Breast epithelium (tissue), 4 donors: ENCODE results near the gene SAMD11. TPM values are rescaled to one million over a fixed set of nuclear protein-coding genes. Genes with fewer than 3 reads are reported as not detected.

Experiments
- DNase-seq, 2 donors: peaks; one replicate each; pipeline ENCODE4 v3.0.0-alpha.2; 2019; ENCODE audit warnings: low spot score in 2 of 2
- H3K27ac ChIP-seq, 2 donors: fragments of 200-600 bp; sonication (generic) in 1 of 2; one replicate each; pipeline ENCODE4 v1.5.1; 2016 to 2019; ENCODE audit warnings: mild to moderate bottlenecking in 1 of 2
- H3K27me3 ChIP-seq, 2 donors: fragments of 200-600 bp; sonication (generic) in 1 of 2; one replicate each; pipeline versions ENCODE4 v1.5.1 to v1.6.0; 2017 to 2019; ENCODE audit warnings: control low read depth in 1 of 2, mild to moderate bottlenecking in 1 of 2
- H3K36me3 ChIP-seq: fragments of 200-600 bp; one replicate; pipeline ENCODE4 v1.5.1; 2019
- H3K4me1 ChIP-seq, 2 donors: fragments of 200-600 bp; sonication (generic); one replicate each; pipeline ENCODE4 v1.5.1; 2016 to 2019; ENCODE audit warnings: control low read depth in 1 of 2
- H3K4me3 ChIP-seq, 3 donors: fragments of 200-600 bp; sonication (generic); 1 replicate in 2 of 3; 2 replicates in 1 of 3; pipeline ENCODE4 v1.5.1; 2016 to 2019; ENCODE audit warnings: mild to moderate bottlenecking in 3 of 3, moderate library complexity in 2 of 3
- H3K9me3 ChIP-seq, 2 donors: fragments of 200-600 bp; sonication (generic) in 1 of 2; one replicate each; pipeline ENCODE4 v1.5.1; 2016 to 2019; ENCODE audit warnings: control low read depth in 1 of 2
- CTCF ChIP-seq, 3 donors: fragments of 450-650 bp; IDR thresholded peaks; one replicate each; pipeline ENCODE4 v1.5.1; 2016 to 2017; ENCODE audit warnings: antibody characterized with exemption in 3 of 3, mild to moderate bottlenecking in 3 of 3, moderate library complexity in 3 of 3
- POLR2A ChIP-seq: fragments of 450-650 bp; IDR thresholded peaks from one replicate; pipeline ENCODE4 v1.6.1; 2016; ENCODE audit warnings: antibody characterized with exemption, mild to moderate bottlenecking, moderate library complexity
- POLR2AphosphoS5 ChIP-seq, 3 donors: sonication (generic); formaldehyde crosslinking; IDR thresholded peaks; one replicate each; pipeline ENCODE4 v1.6.1; 2017; ENCODE audit warnings: antibody characterized with exemption in 3 of 3
- intact Hi-C: fragments of 100-400 bp; cut with DNase I; formaldehyde crosslinking; loops from one replicate; pipeline ENCODE4 v1.15.1; 2023; ENCODE audit warnings: low total_unique reads
- total RNA-seq, 3 donors: library from RNA; depleted of rRNA; stranded (reverse); fragments of >200 nt; gene quantifications; one replicate each; pipeline ENCODE4 v1.1.0, GENCODE V29; 2016

SAMD11 gene
- total RNA-seq, 3 donors from 2014 or later, result 0.16 to 23.0 (median 2.9) TPM

DNA sequence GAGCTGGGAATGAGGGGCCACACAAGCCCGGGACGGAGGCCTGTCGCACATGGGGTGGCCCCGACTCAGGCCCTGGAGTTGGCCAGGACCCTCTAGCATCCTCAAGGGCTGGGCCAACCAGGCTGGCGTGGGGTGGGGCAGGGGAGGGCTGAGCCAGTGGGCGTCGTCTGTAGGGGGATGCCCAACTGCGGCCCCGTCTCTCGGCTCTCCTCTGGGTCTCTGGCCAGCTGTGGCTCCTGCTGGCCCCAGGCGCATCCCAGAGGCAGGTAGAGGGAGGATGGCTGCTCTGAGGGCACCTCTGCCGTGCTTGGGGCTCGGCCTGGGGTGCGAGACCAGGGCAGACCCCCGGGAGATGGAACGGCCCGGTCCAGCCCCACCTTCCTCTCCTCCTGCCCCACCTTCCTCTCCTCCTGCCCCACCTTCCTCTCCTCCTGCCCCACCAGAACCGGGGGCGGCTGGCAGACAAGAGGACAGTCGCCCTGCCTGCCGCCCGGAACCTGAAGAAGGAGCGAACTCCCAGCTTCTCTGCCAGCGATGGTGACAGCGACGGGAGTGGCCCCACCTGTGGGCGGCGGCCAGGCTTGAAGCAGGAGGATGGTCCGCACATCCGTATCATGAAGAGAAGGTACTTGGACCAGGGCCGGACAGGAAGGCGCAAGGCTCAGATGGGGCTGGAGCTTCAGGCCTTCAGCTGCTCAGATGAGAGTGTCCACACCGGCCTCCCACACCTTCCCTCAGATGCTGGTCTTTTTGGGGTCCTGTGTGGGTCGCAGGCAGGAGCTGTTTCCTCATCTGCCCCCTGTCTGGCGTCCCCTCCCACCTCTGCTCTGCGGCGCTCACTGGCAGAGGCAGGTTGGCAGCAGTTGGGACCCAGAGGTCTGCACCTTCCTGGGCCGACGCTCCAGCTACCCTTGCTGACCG lies 6.2 kb downstream of the SAMD11 start:
- peaks cover 9 to 43% of the 10 kb centered on the region in 2 donors for H3K27me3 ChIP-seq
- TF ChIP-seq CTCF (IDR thresholded peaks at IDR 0.05) (no peak), POLR2A (no peak), POLR2AphosphoS5 (IDR thresholded peaks at IDR 0.05) (no peak)
- no peak for DNase-seq

DNA sequence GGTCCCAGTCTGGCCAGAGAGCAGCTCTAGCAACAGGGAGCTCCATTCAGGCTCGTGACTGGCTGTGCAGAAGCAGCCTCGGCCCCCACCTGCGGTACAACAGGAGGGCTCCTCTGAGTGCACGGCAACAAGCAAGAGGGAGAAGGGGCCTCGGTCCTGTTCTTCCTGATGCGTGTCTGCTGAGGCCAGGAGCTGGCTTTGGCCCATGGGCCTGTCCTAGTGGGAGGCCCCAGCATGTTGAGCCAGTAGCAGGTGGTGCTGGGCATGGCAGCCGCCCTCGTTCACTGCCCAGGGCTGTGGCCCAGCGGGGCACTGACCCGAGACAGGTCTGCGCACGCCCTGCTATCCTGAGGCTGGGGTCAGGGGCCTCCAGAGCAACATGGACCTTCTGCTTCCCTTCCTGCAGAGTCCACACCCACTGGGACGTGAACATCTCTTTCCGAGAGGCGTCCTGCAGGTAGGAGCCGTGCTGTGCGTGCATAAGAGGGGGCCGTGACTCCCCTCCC lies 7.0 kb downstream of the SAMD11 start:
- H3K27me3 ChIP-seq, result peaks cover 6 to 45% of the 10 kb centered on the region in 2 donors

More for the DNA sequence above, 6.2 kb downstream of the SAMD11 start:
- Histone ChIP-seq H3K4me1 (peaks cover 6 to 8% of the 10 kb centered on the region in 2 donors), H3K36me3 (no peaks in the 10 kb centered on the region), H3K9me3 (no peaks in the 10 kb centered on the region), H3K27ac (no peak overlapping the region), H3K4me3 (no peak overlapping the region)
- intact Hi-C loops, result no loop called here

GRCh38 chr1:931380-932172 lies 7.9 kb downstream of the SAMD11 start:
- Histone ChIP-seq H3K4me1 (peaks cover 5 to 8% of the 10 kb centered on the region in 2 donors), H3K27me3 (peaks cover 6 to 45% of the 10 kb centered on the region in 2 donors), H3K4me3 (no peak overlapping the region), H3K27ac (no peak overlapping the region), H3K36me3 (no peaks in the 10 kb centered on the region), H3K9me3 (no peaks in the 10 kb centered on the region)
- TF ChIP-seq POLR2A, result no peak
- TF ChIP-seq CTCF (IDR thresholded peaks at IDR 0.05), result no peak
- no peak for TF ChIP-seq POLR2AphosphoS5 (IDR thresholded peaks at IDR 0.05)
- no peak for DNase-seq
- intact Hi-C loops, result loop anchor here (1.0 kb wide), 1 partner anchor 11 kb away; no protein-coding TSS in a partner anchor

More for the DNA sequence above, 7.0 kb downstream of the SAMD11 start:
- intact Hi-C loops, result no loop called here
- Histone ChIP-seq H3K36me3 (no peaks in the 10 kb centered on the region), H3K4me3 (no peak overlapping the region), H3K9me3 (no peaks in the 10 kb centered on the region), H3K27ac (no peak overlapping the region), H3K4me1 (peaks cover 1 to 8% of the 10 kb centered on the region in 2 donors)
- DNase-seq, result no peak
- TF ChIP-seq CTCF (IDR thresholded peaks at IDR 0.05) (no peak), POLR2AphosphoS5 (IDR thresholded peaks at IDR 0.05) (no peak), POLR2A (no peak)

GRCh38 chr1:932173-932510 lies 8.4 kb downstream of the SAMD11 start:
- intact Hi-C loops, result loop anchor here (1.0 kb wide), 1 partner anchor 12 kb away; no protein-coding TSS in a partner anchor
- Histone ChIP-seq H3K36me3 (no peaks in the 10 kb centered on the region), H3K9me3 (no peaks in the 10 kb centered on the region), H3K27me3 (peaks cover 5 to 45% of the 10 kb centered on the region in 2 donors), H3K4me3 (no peak overlapping the region), H3K27ac (no peak overlapping the region), H3K4me1 (peaks cover 5 to 8% of the 10 kb centered on the region in 2 donors)
- no peak for TF ChIP-seq POLR2AphosphoS5 (IDR thresholded peaks at IDR 0.05)
- TF ChIP-seq POLR2A, result no peak
- no peak for TF ChIP-seq CTCF (IDR thresholded peaks at IDR 0.05)
- no peak for DNase-seq
